Panc1 (cell line): ENCODE results near the gene RHEB.
"Not testable (repeated sequence)": the region's sequence is repeated elsewhere in the genome, so short reads cannot be mapped to it uniquely, and the experiment has no call there.

Experiments
- CTCF ChIP-seq: fragments of 450-650 bp; IDR thresholded peaks from 2 replicates; pipeline ENCODE4 v1.5.1; 2017; ENCODE audit warnings: mild to moderate bottlenecking
- POLR2AphosphoS5 ChIP-seq: IDR thresholded peaks from 2 replicates; pipeline ENCODE4 v1.6.1; 2012; ENCODE audit warnings: mild to moderate bottlenecking, low read depth, low read length, moderate library complexity
- SIN3A ChIP-seq: IDR thresholded peaks from 2 replicates; pipeline ENCODE4 v1.6.1; 2012; ENCODE audit warnings: low read depth, mild to moderate bottlenecking, low read length, moderate library complexity, borderline replicate concordance; ENCODE audit not compliant: insufficient read depth
- TCF7L2 ChIP-seq: IDR thresholded peaks from 2 replicates; pipeline ENCODE4 v1.6.1; 2011; ENCODE audit warnings: mild to moderate bottlenecking, low read depth, low read length, inconsistent platforms
- TF ChIP-seq, protein P1 (sequence below), 2 experiments: IDR thresholded peaks; 2 replicates each; pipeline ENCODE4 v1.6.1; 2011 to 2012; ENCODE audit warnings: low read depth in 2 of 2, control low read depth in 1 of 2, low read length in 1 of 2, mild to moderate bottlenecking in 1 of 2, moderate library complexity in 1 of 2; ENCODE audit not compliant: insufficient read depth in 1 of 2

GRCh38 chr7:151536178-151536577, 16.5 kb upstream of the RHEB start:
- TF ChIP-seq CTCF, POLR2AphosphoS5, SIN3A, TCF7L2: not testable (repeated sequence)
- TF ChIP-seq, protein P1, sequence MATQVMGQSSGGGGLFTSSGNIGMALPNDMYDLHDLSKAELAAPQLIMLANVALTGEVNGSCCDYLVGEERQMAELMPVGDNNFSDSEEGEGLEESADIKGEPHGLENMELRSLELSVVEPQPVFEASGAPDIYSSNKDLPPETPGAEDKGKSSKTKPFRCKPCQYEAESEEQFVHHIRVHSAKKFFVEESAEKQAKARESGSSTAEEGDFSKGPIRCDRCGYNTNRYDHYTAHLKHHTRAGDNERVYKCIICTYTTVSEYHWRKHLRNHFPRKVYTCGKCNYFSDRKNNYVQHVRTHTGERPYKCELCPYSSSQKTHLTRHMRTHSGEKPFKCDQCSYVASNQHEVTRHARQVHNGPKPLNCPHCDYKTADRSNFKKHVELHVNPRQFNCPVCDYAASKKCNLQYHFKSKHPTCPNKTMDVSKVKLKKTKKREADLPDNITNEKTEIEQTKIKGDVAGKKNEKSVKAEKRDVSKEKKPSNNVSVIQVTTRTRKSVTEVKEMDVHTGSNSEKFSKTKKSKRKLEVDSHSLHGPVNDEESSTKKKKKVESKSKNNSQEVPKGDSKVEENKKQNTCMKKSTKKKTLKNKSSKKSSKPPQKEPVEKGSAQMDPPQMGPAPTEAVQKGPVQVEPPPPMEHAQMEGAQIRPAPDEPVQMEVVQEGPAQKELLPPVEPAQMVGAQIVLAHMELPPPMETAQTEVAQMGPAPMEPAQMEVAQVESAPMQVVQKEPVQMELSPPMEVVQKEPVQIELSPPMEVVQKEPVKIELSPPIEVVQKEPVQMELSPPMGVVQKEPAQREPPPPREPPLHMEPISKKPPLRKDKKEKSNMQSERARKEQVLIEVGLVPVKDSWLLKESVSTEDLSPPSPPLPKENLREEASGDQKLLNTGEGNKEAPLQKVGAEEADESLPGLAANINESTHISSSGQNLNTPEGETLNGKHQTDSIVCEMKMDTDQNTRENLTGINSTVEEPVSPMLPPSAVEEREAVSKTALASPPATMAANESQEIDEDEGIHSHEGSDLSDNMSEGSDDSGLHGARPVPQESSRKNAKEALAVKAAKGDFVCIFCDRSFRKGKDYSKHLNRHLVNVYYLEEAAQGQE (IDR thresholded peaks at IDR 0.05; ENCODE audit: insufficient read depth in 1 of 2, low read depth in 2 of 2, low read length in 1 of 2): not testable (repeated sequence)
